Measurements from ENCODE around the gene YIF1A. TPM values are rescaled to one million over a fixed set of nuclear protein-coding genes. Genes with fewer than 3 reads are reported as not detected.
A peak's percentile ranks its signal among the peaks of the same experiment; 100 is the strongest.

The YIF1A gene
- total RNA-seq, 1 experiment from 2014 or later = 64.3 TPM

GRCh38 chr11:66281776-66282467 lies 7.0 kb downstream of the YIF1A start:
- no peak overlapping the region for H3K9ac ChIP-seq (ENCODE audit: extremely low read depth, insufficient read length, low read length)
- no peak overlapping the region for H2BK5ac ChIP-seq (ENCODE audit: insufficient read length, low read length)
- no peaks in the 10 kb centered on the region for H3K27me3 ChIP-seq (ENCODE audit: insufficient read depth, low read length)
- no peaks in the 10 kb centered on the region for H4K20me1 ChIP-seq (ENCODE audit: control insufficient read depth, insufficient read depth, insufficient read length)
- H4K5ac ChIP-seq (ENCODE audit: insufficient read length, low read depth, low read length) = no peak overlapping the region
- Mint-ChIP-seq H3K4me1 (peaks cover 25 to 29% of the 10 kb centered on the region in 2 experiments), H3K27ac (peak overlapping the region in 1 of 3 experiments; percentile 78; a peak in 2 of 7 replicates), H3K27me3 (ENCODE audit: low read depth) (peaks cover 23% of the 10 kb centered on the region), H3K36me3 (ENCODE audit: insufficient read depth in 1 of 3, low read depth in 3 of 3) (peaks cover 0 to 10% (median 9%) of the 10 kb centered on the region in 3 experiments; a peak in 5 of 7 replicates), H3K9me3 (no peaks in the 10 kb centered on the region), H3K4me3 (peak overlapping the region in 1 of 2 experiments; percentile 23; a peak in 1 of 5 replicates)
- H3K23me2 ChIP-seq (ENCODE audit: insufficient read length, low read depth, low read length, poor library complexity, severe bottlenecking) = no peaks in the 10 kb centered on the region
- no peak overlapping the region for H2AK5ac ChIP-seq (ENCODE audit: insufficient read length, low read length)
- no peak overlapping the region for H3K56ac ChIP-seq (ENCODE audit: insufficient read length, low read depth, low read length)
- H3K23ac ChIP-seq (ENCODE audit: insufficient read length, low read depth, low read length) = no peak overlapping the region
- no peak overlapping the region for H4K8ac ChIP-seq (replicated peaks; ENCODE audit: insufficient read length, low read depth, low read length)
- no peak overlapping the region for H2AFZ ChIP-seq (ENCODE audit: low read length)
- TF ChIP-seq, protein P1, sequence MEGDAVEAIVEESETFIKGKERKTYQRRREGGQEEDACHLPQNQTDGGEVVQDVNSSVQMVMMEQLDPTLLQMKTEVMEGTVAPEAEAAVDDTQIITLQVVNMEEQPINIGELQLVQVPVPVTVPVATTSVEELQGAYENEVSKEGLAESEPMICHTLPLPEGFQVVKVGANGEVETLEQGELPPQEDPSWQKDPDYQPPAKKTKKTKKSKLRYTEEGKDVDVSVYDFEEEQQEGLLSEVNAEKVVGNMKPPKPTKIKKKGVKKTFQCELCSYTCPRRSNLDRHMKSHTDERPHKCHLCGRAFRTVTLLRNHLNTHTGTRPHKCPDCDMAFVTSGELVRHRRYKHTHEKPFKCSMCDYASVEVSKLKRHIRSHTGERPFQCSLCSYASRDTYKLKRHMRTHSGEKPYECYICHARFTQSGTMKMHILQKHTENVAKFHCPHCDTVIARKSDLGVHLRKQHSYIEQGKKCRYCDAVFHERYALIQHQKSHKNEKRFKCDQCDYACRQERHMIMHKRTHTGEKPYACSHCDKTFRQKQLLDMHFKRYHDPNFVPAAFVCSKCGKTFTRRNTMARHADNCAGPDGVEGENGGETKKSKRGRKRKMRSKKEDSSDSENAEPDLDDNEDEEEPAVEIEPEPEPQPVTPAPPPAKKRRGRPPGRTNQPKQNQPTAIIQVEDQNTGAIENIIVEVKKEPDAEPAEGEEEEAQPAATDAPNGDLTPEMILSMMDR (conservative IDR thresholded peaks at IDR 0.05) = no peak
- peak overlapping the region; percentile 10 for H3K18ac ChIP-seq (ENCODE audit: insufficient read length, low read depth, low read length)
- no peak for DNase-seq
- no peak overlapping the region for H2BK20ac ChIP-seq (ENCODE audit: low read depth, low read length, poor library complexity, severe bottlenecking)
- peak overlapping the region; percentile 18; the same call in 1 of the 2 replicates for H3K14ac ChIP-seq (ENCODE audit: insufficient read depth, low read length)
- H3K4ac ChIP-seq (ENCODE audit: low read depth, low read length) = no peak overlapping the region
- no peak overlapping the region for H2BK15ac ChIP-seq (ENCODE audit: low read depth, low read length)
- no peak overlapping the region for H3K4me2 ChIP-seq (ENCODE audit: insufficient read depth, insufficient read length, low read length)
- H3K4me1 ChIP-seq (ENCODE audit: insufficient read depth, low read length) = no peaks in the 10 kb centered on the region
- H3K9me3 ChIP-seq (ENCODE audit: control insufficient read depth, low read depth, low read length) = no peaks in the 10 kb centered on the region
- WGBS (ENCODE audit: extremely low coverage, insufficient read length, low lambda C conversion rate) = no CpG with 5 or more reads among the region's 20 CpGs
- H3K79me2 ChIP-seq (ENCODE audit: insufficient read depth, low read length) = no peaks in the 10 kb centered on the region
- H4K91ac ChIP-seq (ENCODE audit: insufficient read length, low read depth, low read length) = no peak overlapping the region
- no peak overlapping the region for H2BK120ac ChIP-seq (ENCODE audit: low read depth, low read length, poor library complexity, severe bottlenecking)
- H3T11ph ChIP-seq (ENCODE audit: low read length) = no peak overlapping the region
- H3K27ac ChIP-seq (ENCODE audit: insufficient read length, low read depth, low read length) = no peak overlapping the region
- no peaks in the 10 kb centered on the region for H3K79me1 ChIP-seq (ENCODE audit: insufficient read depth, low read depth, low read length, poor library complexity, severe bottlenecking)
- H2BK12ac ChIP-seq (ENCODE audit: insufficient read length, low read depth, low read length) = no peak overlapping the region

All from H9 (cell line).